AG09309 (cell line): ENCODE results near the gene UBE2D2.
"Not testable (repeated sequence)": the region's sequence is repeated elsewhere in the genome, so short reads cannot be mapped to it uniquely, and the experiment has no call there.

Experiments
- DNase-seq: peaks from one replicate; pipeline ENCODE4 v3.0.0-alpha.2; 2010; ENCODE audit warnings: low read depth
- H3K4me3 ChIP-seq: 2 replicates; pipeline ENCODE4 v1.5.1; 2011; ENCODE audit warnings: mild to moderate bottlenecking, low read depth, low read length, moderate library complexity; ENCODE audit not compliant: control insufficient read depth
- TF ChIP-seq, protein P1 (sequence below): IDR thresholded peaks from 2 replicates; pipeline ENCODE4 v1.5.1; 2011; ENCODE audit warnings: mild to moderate bottlenecking, low read depth, low read length, inconsistent platforms; ENCODE audit not compliant: insufficient read depth, control insufficient read depth; ENCODE audit errors: missing control alignments

Gene UBE2D2

DNA sequence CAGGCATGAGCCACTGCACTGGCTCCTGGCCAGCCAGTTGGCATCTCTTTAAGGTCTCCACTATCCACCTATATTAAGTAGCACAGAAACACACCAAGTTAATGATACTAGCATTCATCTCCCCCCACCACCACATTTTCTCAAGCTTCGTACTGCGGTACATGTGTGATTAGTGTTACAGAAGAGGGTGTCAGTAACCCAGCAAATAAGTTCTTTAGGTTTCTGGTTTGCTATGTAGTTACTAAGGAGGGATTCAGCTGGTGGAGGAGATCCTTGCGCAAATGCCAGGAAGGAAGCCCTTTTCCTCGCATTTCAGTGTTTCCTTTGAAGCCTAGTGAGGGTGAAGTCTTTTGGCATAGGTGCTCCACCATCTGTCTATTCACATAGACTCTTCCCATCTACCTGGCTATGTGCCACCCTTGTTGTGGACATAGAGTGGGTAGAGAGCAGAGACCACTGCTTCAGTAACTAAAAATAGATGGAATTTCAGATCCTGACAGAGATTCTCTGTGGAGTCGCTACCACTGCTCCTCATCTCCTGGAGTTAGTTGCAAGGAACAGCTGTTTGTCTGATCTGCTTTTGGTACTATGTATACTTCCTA lies 16.7 kb downstream of the UBE2D2 start:
- H3K4me3 ChIP-seq = no peak overlapping the region
- no peak for DNase-seq
- TF ChIP-seq, protein P1, sequence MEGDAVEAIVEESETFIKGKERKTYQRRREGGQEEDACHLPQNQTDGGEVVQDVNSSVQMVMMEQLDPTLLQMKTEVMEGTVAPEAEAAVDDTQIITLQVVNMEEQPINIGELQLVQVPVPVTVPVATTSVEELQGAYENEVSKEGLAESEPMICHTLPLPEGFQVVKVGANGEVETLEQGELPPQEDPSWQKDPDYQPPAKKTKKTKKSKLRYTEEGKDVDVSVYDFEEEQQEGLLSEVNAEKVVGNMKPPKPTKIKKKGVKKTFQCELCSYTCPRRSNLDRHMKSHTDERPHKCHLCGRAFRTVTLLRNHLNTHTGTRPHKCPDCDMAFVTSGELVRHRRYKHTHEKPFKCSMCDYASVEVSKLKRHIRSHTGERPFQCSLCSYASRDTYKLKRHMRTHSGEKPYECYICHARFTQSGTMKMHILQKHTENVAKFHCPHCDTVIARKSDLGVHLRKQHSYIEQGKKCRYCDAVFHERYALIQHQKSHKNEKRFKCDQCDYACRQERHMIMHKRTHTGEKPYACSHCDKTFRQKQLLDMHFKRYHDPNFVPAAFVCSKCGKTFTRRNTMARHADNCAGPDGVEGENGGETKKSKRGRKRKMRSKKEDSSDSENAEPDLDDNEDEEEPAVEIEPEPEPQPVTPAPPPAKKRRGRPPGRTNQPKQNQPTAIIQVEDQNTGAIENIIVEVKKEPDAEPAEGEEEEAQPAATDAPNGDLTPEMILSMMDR = no peak

- TF ChIP-seq, protein P1 = no peak
- DNase-seq = no peak
- H3K4me3 ChIP-seq = no peak overlapping the region
These were observed 17.2 kb downstream of the UBE2D2 start for GRCh38 chr5:139578325-139578724.

DNA sequence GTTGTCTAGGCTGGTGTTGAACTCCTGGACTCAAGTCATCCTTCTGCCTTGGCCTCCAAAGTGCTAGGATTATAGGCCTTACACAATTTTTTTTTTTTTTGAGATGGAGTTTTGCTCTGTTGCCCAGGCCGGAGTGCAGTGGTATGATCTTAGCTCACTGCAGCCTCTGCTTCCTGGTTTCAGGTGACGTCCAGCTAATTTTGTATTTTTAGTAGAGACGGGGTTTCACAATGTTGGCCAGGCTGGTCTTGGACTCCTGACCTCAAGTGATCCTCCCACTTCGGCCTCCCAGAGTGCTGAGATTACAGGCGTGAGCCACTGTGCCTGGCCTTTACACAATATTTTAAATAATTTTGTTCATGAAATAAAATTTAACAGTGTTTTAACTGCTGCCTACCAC lies 21.0 kb downstream of the UBE2D2 start:
- DNase-seq, H3K4me3 ChIP-seq: not testable (repeated sequence)

DNA sequence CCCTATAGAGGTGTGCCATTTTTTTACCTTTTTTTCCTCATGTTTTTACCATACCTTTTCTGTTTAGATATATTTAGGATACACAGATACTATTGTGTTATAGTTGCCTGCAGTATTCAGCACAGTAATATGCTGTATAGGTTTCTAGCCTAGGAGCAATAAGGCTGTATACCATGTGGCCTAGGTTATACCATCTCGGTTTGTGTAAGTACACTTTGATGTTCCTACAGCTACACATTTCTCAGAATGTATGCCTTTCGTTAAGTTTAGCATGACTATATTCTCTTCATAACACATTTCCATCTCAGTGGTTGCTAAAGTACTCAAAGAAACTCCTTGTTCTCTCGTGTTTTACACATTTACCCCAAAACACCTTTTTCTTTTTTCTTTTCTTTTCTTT lies 23.0 kb downstream of the UBE2D2 start:
- TF ChIP-seq, protein P1 = no peak
- no peak for DNase-seq
- H3K4me3 ChIP-seq = no peak overlapping the region

DNA sequence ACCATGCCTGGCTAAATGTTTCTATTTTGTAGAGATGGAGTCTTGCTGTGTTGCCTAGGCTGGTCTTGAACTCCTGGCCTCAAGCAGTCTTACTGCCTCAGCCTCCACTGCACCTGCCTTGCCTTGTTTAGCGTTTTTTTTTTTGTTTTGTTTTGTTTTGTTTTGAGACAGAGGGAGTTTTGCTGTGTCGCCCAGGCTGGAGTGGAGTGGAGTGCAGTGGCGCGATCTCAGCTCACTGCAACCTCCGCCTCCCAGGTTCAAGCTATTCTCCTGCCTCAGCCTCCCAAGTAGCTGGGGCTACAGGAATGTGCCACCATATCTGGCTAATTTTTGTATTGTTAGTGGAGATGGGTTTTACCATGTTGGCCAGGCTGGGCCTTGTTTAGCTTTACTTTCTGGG lies 27.0 kb downstream of the UBE2D2 start:
- DNase-seq, H3K4me3 ChIP-seq: not testable (repeated sequence)

DNA sequence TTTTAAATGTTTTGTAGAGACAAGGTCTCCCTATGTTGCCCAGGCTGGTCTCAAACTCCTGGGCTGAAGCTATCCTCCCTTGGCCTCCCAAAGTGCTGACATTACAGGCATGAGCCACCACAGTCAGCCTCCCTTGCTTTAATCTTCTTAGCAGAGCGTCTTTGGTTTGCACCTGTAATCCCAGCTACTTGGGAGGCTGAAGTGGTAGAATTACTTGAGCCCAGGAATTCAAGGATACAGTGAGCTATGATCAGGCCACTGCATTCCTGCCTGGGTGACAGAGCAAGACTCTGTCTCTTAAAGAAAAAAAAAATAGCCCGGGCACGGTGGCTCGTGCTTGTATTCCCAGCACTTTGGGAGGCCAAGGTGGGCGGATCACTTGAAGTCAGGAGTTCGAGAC lies 27.8 kb downstream of the UBE2D2 start:
- DNase-seq = no peak
- no peak overlapping the region for H3K4me3 ChIP-seq
- TF ChIP-seq, protein P1 = no peak

DNA sequence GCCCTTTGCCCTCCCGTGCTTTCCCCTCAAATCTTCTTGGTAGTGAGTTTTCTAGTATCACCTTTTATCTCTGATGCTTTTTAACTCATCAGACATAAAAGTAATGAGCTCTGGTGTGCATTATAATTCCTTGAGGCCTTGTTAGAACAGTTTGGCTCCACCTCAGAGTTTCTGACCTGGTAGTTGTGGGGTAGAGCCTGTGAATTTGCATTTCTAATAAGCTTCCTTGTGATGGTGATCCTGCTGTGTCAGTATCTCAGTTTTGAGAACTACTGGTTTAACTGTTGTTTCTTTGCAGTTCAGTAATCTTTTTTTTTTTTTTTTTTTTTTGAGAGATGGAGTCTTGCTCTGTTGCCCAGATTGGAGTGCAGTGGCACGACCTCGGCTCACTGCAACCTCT lies 31.1 kb downstream of the UBE2D2 start:
- no peak overlapping the region for H3K4me3 ChIP-seq
- TF ChIP-seq, protein P1 = no peak
- DNase-seq = no peak

DNA sequence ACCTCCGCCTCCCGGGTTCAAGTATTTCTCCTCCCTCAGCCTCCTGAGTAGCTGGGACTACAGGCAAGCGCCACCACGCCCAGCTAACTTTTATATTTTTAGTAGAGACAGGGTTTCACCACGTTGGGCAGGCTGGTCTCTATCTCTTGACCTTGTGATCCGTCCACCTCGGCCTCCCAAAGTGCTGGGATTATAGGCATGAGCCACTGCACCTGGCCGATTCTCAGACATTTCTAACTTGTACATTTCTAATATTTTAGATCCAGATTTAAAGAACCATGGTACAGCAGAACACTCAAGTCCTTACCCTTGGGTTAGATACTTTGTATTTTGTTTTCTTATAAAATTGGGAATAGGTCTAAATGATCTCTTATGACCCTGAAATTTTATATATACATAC lies 31.9 kb downstream of the UBE2D2 start:
- not testable (repeated sequence) for H3K4me3 ChIP-seq, DNase-seq
